ENCODE results near the gene TMEM207.

Gene TMEM207

DNA sequence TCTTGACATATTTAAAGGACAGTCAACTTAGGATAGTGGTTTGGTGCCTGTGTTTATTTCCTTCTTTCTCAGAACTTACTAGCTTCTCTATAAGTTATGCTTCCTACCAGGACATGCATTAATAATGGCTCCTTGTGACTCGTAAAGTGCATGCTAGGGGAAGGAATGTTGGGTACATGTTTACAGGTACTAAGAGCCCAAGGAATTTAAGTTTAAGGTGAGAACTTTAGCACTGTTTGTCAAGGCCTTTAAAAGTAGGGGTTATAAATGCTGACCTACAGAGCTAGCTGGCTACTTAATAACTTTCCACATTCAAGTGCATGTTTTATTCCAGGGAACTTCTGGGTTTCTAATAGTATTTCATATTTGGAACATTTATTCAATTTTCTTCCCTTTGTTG is at the start of gene TMEM207:
Gene TMEM207, minus strand, starts transcription at position 101 of the 400 bp plus-strand sequence. Its CDS starts 92 bp downstream, at position 9.
- Histone ChIP-seq H3K4me2 (ENCODE audit: low read length) (no peak within 1 kb of the TSS), H3K4me1 (ENCODE audit: control insufficient read depth, low read length) (no peaks in the 10 kb centered on the region), H3K36me3 (ENCODE audit: control insufficient read depth, low read length) (no peaks in the 10 kb centered on the region), H3K27me3 (ENCODE audit: control insufficient read depth, low read length) (no peaks in the 10 kb centered on the region), H3K9me2 (replicated peaks; ENCODE audit: control insufficient read depth, low read length) (no peaks in the 10 kb centered on the region), H3F3A (ENCODE audit: control insufficient read depth, insufficient read depth) (no peaks in the 10 kb centered on the region), H3K27ac (ENCODE audit: low read depth, low read length) (no peak within 1 kb of the TSS), H3K79me2 (ENCODE audit: control insufficient read depth, low read length) (no peaks in the 10 kb centered on the region), H3K9me3 (ENCODE audit: control insufficient read depth, insufficient read depth, low read length) (no peaks in the 10 kb centered on the region), H4K20me1 (ENCODE audit: control insufficient read depth, insufficient read depth, low read depth, low read length) (no peaks in the 10 kb centered on the region), H3K4me3 (ENCODE audit: low read length) (no peak within 1 kb of the TSS)
- TF ChIP-seq EZH2phosphoT487 (IDR thresholded peaks at IDR 0.05; ENCODE audit: borderline replicate concordance, low read length): no peak
- TF ChIP-seq, protein P1, sequence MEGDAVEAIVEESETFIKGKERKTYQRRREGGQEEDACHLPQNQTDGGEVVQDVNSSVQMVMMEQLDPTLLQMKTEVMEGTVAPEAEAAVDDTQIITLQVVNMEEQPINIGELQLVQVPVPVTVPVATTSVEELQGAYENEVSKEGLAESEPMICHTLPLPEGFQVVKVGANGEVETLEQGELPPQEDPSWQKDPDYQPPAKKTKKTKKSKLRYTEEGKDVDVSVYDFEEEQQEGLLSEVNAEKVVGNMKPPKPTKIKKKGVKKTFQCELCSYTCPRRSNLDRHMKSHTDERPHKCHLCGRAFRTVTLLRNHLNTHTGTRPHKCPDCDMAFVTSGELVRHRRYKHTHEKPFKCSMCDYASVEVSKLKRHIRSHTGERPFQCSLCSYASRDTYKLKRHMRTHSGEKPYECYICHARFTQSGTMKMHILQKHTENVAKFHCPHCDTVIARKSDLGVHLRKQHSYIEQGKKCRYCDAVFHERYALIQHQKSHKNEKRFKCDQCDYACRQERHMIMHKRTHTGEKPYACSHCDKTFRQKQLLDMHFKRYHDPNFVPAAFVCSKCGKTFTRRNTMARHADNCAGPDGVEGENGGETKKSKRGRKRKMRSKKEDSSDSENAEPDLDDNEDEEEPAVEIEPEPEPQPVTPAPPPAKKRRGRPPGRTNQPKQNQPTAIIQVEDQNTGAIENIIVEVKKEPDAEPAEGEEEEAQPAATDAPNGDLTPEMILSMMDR (IDR thresholded peaks at IDR 0.05; ENCODE audit: low read depth, low read length, poor library complexity, severe bottlenecking): no peak

DNA sequence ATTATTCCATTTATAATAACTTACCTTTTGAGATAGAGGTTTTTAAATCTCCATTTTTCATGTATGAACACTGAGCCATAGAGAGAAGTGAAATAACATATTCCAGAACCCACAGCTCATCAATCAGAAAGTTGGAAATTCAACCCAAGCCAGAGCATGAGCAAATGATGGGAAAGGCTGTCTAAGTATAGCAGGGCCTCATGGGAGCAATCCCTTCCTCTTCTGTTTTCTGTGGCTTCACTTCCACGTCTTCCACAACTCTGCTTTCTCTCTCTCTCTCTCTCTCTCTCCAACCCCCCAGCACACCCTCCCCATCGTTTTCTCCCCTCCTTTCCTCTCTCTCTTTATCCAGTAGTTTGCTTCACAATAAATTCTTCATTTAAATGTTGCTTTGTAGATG is 49.4 kb upstream of the TMEM207 start:
- no peak for TF ChIP-seq EZH2phosphoT487 (IDR thresholded peaks at IDR 0.05; ENCODE audit: borderline replicate concordance, low read length)
- TF ChIP-seq, protein P1 (IDR thresholded peaks at IDR 0.05; ENCODE audit: low read depth, low read length, poor library complexity, severe bottlenecking): no peak
- no peaks in the 10 kb centered on the region for H3K36me3 ChIP-seq (ENCODE audit: control insufficient read depth, low read length)
- H3F3A ChIP-seq (ENCODE audit: control insufficient read depth, insufficient read depth): no peaks in the 10 kb centered on the region
- no peaks in the 10 kb centered on the region for H3K79me2 ChIP-seq (ENCODE audit: control insufficient read depth, low read length)
- no peaks in the 10 kb centered on the region for H3K9me2 ChIP-seq (replicated peaks; ENCODE audit: control insufficient read depth, low read length)
- H3K9me3 ChIP-seq (ENCODE audit: control insufficient read depth, insufficient read depth, low read length): no peaks in the 10 kb centered on the region
- H3K4me3 ChIP-seq (ENCODE audit: low read length): no peak overlapping the region
- no peaks in the 10 kb centered on the region for H4K20me1 ChIP-seq (ENCODE audit: control insufficient read depth, insufficient read depth, low read depth, low read length)
- H3K4me1 ChIP-seq (ENCODE audit: control insufficient read depth, low read length): no peaks in the 10 kb centered on the region
- no peak overlapping the region for H3K4me2 ChIP-seq (ENCODE audit: low read length)
- no peak overlapping the region for H3K27ac ChIP-seq (ENCODE audit: low read depth, low read length)
- peaks cover 9% of the 10 kb centered on the region; the same call in 1 of the 2 replicates for H3K27me3 ChIP-seq (ENCODE audit: control insufficient read depth, low read length)

DNA sequence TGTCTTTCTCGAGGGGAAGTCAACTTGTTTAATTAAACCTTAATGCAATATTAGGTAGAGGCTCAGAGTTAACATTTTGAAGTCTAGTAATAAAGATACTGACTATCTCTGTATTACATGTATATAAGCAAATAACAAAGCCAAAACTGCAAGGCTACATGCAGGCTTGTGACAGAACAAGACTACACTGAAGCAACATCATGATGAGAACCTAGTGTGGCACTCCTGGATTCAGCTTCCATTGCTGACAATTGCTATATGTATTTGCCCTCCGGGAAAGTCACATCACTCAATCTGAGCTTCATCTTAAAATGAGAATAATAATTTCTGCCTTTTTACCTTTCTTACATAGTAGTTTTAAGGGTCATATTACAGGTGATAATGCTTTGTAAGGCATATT is 48.6 kb upstream of the TMEM207 start:
- no peak overlapping the region for H3K4me2 ChIP-seq (ENCODE audit: low read length)
- H3K4me1 ChIP-seq (ENCODE audit: control insufficient read depth, low read length): no peaks in the 10 kb centered on the region
- H3K27ac ChIP-seq (ENCODE audit: low read depth, low read length): no peak overlapping the region
- H3K36me3 ChIP-seq (ENCODE audit: control insufficient read depth, low read length): no peaks in the 10 kb centered on the region
- H3K9me2 ChIP-seq (replicated peaks; ENCODE audit: control insufficient read depth, low read length): no peaks in the 10 kb centered on the region
- no peaks in the 10 kb centered on the region for H3K79me2 ChIP-seq (ENCODE audit: control insufficient read depth, low read length)
- peaks cover 9% of the 10 kb centered on the region; the same call in 1 of the 2 replicates for H3K27me3 ChIP-seq (ENCODE audit: control insufficient read depth, low read length)
- H3F3A ChIP-seq (ENCODE audit: control insufficient read depth, insufficient read depth): no peaks in the 10 kb centered on the region
- no peak for TF ChIP-seq EZH2phosphoT487 (IDR thresholded peaks at IDR 0.05; ENCODE audit: borderline replicate concordance, low read length)
- TF ChIP-seq, protein P1 (IDR thresholded peaks at IDR 0.05; ENCODE audit: low read depth, low read length, poor library complexity, severe bottlenecking): no peak
- no peak overlapping the region for H3K4me3 ChIP-seq (ENCODE audit: low read length)
- no peaks in the 10 kb centered on the region for H4K20me1 ChIP-seq (ENCODE audit: control insufficient read depth, insufficient read depth, low read depth, low read length)
- H3K9me3 ChIP-seq (ENCODE audit: control insufficient read depth, insufficient read depth, low read length): no peaks in the 10 kb centered on the region

Measured in DOHH2 (cell line).